KBM-7 (cell line): Measurements from ENCODE around the gene NGEF.

Experiments used
- DNase-seq: peaks from one replicate; pipeline ENCODE4 v3.0.0-alpha.2; 2015
- in situ Hi-C: fragments of 300-500 bp; cut with MboI; formaldehyde crosslinking; loops from 2 replicates; pipeline ENCODE4 v1.14.3; 2020; ENCODE audit warnings: low sequenced_read_pairs, low pct_unique_long_range_greater_than_20kb, mixed read lengths

Gene NGEF

GRCh38 chr2:232893834-232894233 is 119.2 kb downstream of the NGEF start:
- in situ Hi-C loops = no loop called here

GRCh38 chr2:232892843-232893242 is 120.2 kb downstream of the NGEF start:
- no peak for DNase-seq
- in situ Hi-C loops = no loop called here

More at GRCh38 chr2:232893834-232894233, 119.2 kb downstream of the NGEF start:
- DNase-seq = no peak

GRCh38 chr2:232892221-232892620 is 120.8 kb downstream of the NGEF start:
- DNase-seq = no peak
- in situ Hi-C loops = no loop called here

- in situ Hi-C loops = no loop called here
- DNase-seq = no peak
These were observed 121.4 kb downstream of the NGEF start for GRCh38 chr2:232891621-232892071.

GRCh38 chr2:232890896-232891601 is 122.0 kb downstream of the NGEF start:
- in situ Hi-C loops = no loop called here
- peak; percentile 9 for DNase-seq

GRCh38 chr2:232890536-232890895 is 122.5 kb downstream of the NGEF start:
- DNase-seq = no peak
- in situ Hi-C loops = no loop called here

- in situ Hi-C loops = no loop called here
- DNase-seq = no peak
These were observed 123.1 kb downstream of the NGEF start for GRCh38 chr2:232889876-232890401.

GRCh38 chr2:232888839-232889529 is 124.1 kb downstream of the NGEF start:
- no peak for DNase-seq
- in situ Hi-C loops = no loop called here

- in situ Hi-C loops = no loop called here
- no peak for DNase-seq
These were observed 124.8 kb downstream of the NGEF start for GRCh38 chr2:232888099-232888836.

- no peak for DNase-seq
- in situ Hi-C loops = no loop called here
These were observed 125.7 kb downstream of the NGEF start for GRCh38 chr2:232887171-232887850.

- no peak for DNase-seq
- in situ Hi-C loops = no loop called here
These were observed 126.4 kb downstream of the NGEF start for GRCh38 chr2:232886632-232887031.

GRCh38 chr2:232886176-232886575 is 126.9 kb downstream of the NGEF start:
- DNase-seq = no peak
- in situ Hi-C loops = no loop called here

GRCh38 chr2:232885264-232885961 is 127.6 kb downstream of the NGEF start:
- in situ Hi-C loops = no loop called here
- no peak for DNase-seq

- in situ Hi-C loops = no loop called here
- DNase-seq = no peak
These were observed 128.3 kb downstream of the NGEF start for GRCh38 chr2:232884549-232885263.

GRCh38 chr2:232884001-232884421 is 129.0 kb downstream of the NGEF start:
- DNase-seq = no peak
- in situ Hi-C loops = no loop called here

GRCh38 chr2:232883116-232883721 is 129.8 kb downstream of the NGEF start:
- DNase-seq = no peak
- in situ Hi-C loops = no loop called here

- in situ Hi-C loops = no loop called here
- DNase-seq = no peak
These were observed 130.4 kb downstream of the NGEF start for GRCh38 chr2:232882505-232883115.
